K562 (cell line): ENCODE data around the gene PITHD1. TPM values are rescaled to one million over a fixed set of nuclear protein-coding genes. Genes with fewer than 3 reads are reported as not detected.

Experiments
- EZH2 ChIP-seq: IDR thresholded peaks from 2 replicates; pipeline ENCODE4 v1.6.1; 2012; ENCODE audit warnings: low read depth, mild to moderate bottlenecking, inconsistent platforms, low read length, borderline replicate concordance
- FOXJ2 ChIP-seq: fragments of 200-800 bp; sonication (Bioruptor generic); IDR thresholded peaks from 2 replicates; pipeline ENCODE4 v1.6.1; 2016; ENCODE audit warnings: missing genetic modification characterization, missing compliant biosample characterization
- FOXP1 ChIP-seq: sonication (generic); formaldehyde crosslinking; IDR thresholded peaks from 2 replicates; pipeline ENCODE4 v1.8.0; 2022; ENCODE audit warnings: mild to moderate bottlenecking, missing genetic modification reagents
- HEY1 ChIP-seq: fragments of 250-450 bp; sonication (Bioruptor Pico); IDR thresholded peaks from 2 replicates; pipeline ENCODE4 v1.5.0; 2020; ENCODE audit warnings: mild to moderate bottlenecking, moderate library complexity, borderline replicate concordance
- MAFF ChIP-seq: IDR thresholded peaks from 2 replicates; pipeline ENCODE4 v1.6.1; 2012; ENCODE audit warnings: low read length, improper control_type of control experiment
- NCOA4 ChIP-seq: fragments of 450-650 bp; IDR thresholded peaks from 2 replicates; pipeline ENCODE4 v1.6.1; 2018; ENCODE audit warnings: mild to moderate bottlenecking; ENCODE audit not compliant: partially characterized antibody
- RAD21 ChIP-seq, 2 experiments: fragments of 250-450 bp in 1 of 2; fragments of 450-650 bp in 1 of 2; sonication (Bioruptor Pico) in 1 of 2; formaldehyde crosslinking in 1 of 2; IDR thresholded peaks in 1 of 2; conservative IDR thresholded peaks in 1 of 2; 2 replicates each; pipeline versions ENCODE4 v1.4.0 to v1.8.0; 2020 to 2022; ENCODE audit warnings: mild to moderate bottlenecking in 2 of 2, moderate library complexity in 1 of 2
- SPI1 ChIP-seq: IDR thresholded peaks from 2 replicates; pipeline ENCODE4 v1.6.1; 2011; ENCODE audit warnings: low read depth, low read length, control low read depth, borderline replicate concordance
- TCF7 ChIP-seq: sonication (generic); IDR thresholded peaks from 2 replicates; pipeline ENCODE4 v1.6.1; 2016; ENCODE audit warnings: antibody characterized with exemption, borderline replicate concordance
- YY1 ChIP-seq, 3 experiments: IDR thresholded peaks; 2 replicates each; pipeline ENCODE4 v1.6.1; 2011; ENCODE audit warnings: low read length in 2 of 3, mild to moderate bottlenecking in 2 of 3, moderate library complexity in 2 of 3, borderline replicate concordance in 1 of 3, control low read depth in 1 of 3, low read depth in 1 of 3; ENCODE audit not compliant: insufficient read depth in 3 of 3, insufficient replicate concordance in 2 of 3, control insufficient read depth in 1 of 3, insufficient read length in 1 of 3; ENCODE audit errors: extremely low read depth in 1 of 3
- ZBTB34 ChIP-seq: fragments of 250-450 bp; sonication (Bioruptor Pico); IDR thresholded peaks from 2 replicates; pipeline ENCODE4 v1.8.0; 2021; ENCODE audit warnings: mild to moderate bottlenecking, moderate library complexity
- ZBTB40 ChIP-seq, 2 experiments: fragments of 450-650 bp in 1 of 2; sonication (generic) in 1 of 2; formaldehyde crosslinking in 1 of 2; IDR thresholded peaks; 2 replicates each; pipeline versions ENCODE4 v1.7.1 to v1.9.0; 2016 to 2022; ENCODE audit warnings: inconsistent platforms in 1 of 2, mild to moderate bottlenecking in 1 of 2, missing genetic modification reagents in 1 of 2
- ZBTB49 ChIP-seq: sonication (generic); formaldehyde crosslinking; IDR thresholded peaks from 2 replicates; pipeline ENCODE4 v1.8.0; 2022; ENCODE audit warnings: missing genetic modification reagents, mild to moderate bottlenecking, borderline replicate concordance
- ZNF274 ChIP-seq: IDR thresholded peaks from 2 replicates; pipeline ENCODE4 v1.6.1; 2011; ENCODE audit warnings: low read depth, mild to moderate bottlenecking, low read length, moderate library complexity, borderline replicate concordance
- polyA plus RNA-seq, 8 experiments: library from polyadenylated mRNA; depleted of rRNA in 4 of 8; stranded (reverse) in 5 of 8; unstranded in 3 of 8; fragments of >200 nt; fragmentation: Nextera tagmentation in 2 of 8; fragmentation: Illumina TruSeq in 1 of 8; extraction: Ambion mirVana in 2 of 8; extraction: Trizol in 1 of 8; gene quantifications; 2 replicates each; pipeline versions ENCODE4 v1.2.1 to v1.2.3, GENCODE V29; 2011 to 2014; ENCODE audit warnings: inconsistent platforms in 1 of 8, missing spikeins in 1 of 8
- total RNA-seq, 7 experiments: library from RNA; depleted of rRNA in 6 of 7; stranded (reverse); fragments of >200 nt in 6 of 7; fragmentation: Illumina TruSeq in 2 of 7; extraction: Trizol in 2 of 7; gene quantifications; 2 replicates each; pipeline versions ENCODE4 v1.2.1 to v1.2.3, GENCODE V29; 2011 to 2021; ENCODE audit warnings: low replicate concordance in 1 of 7

The PITHD1 gene
- total and polyA plus RNA-seq, 9 of the 15 experiments (the other 6 are each of a cell fraction or from before 2014, with no cell fraction given), result 46.5 to 175 (median 149) TPM

- TF ChIP-seq FOXJ2 (no peak), RAD21 (CRISPR knock-in tag; conservative IDR thresholded peaks at IDR 0.05 in 1 of 2, IDR thresholded peaks at IDR 0.05 in 1 of 2) (no peak), TCF7 (no peak), NCOA4 (no peak), YY1 (IDR thresholded peaks at IDR 0.05; ENCODE audit: borderline replicate concordance in 1 of 3, control insufficient read depth in 1 of 3, extremely low read depth in 1 of 3, insufficient read depth in 3 of 3, insufficient read length in 1 of 3, insufficient replicate concordance in 2 of 3, low read depth in 1 of 3, low read length in 2 of 3) (no peak), FOXP1 (CRISPR knock-in tag) (no peak), EZH2 (no peak), ZBTB49 (CRISPR knock-in tag) (no peak), ZNF274 (no peak), MAFF (no peak), ZBTB40 (IDR thresholded peaks at IDR 0.05) (no peak), ZBTB40 (CRISPR knock-in tag; IDR thresholded peaks at IDR 0.05) (no peak), ZBTB34 (CRISPR knock-in tag) (no peak), SPI1 (no peak), HEY1 (no peak)
Measured at GRCh38 chr1:23801338-23801748, 23.1 kb downstream of the PITHD1 start (continued).
